Measurements from ENCODE around the gene ACTR3C.
"Not testable (repeated sequence)": the region's sequence is repeated elsewhere in the genome, so short reads cannot be mapped to it uniquely, and the experiment has no call there.

ACTR3C gene

GRCh38 chr7:150271898-150272297 lies 51.4 kb downstream of the ACTR3C start:
- DNase-seq = not testable (repeated sequence)

DNA sequence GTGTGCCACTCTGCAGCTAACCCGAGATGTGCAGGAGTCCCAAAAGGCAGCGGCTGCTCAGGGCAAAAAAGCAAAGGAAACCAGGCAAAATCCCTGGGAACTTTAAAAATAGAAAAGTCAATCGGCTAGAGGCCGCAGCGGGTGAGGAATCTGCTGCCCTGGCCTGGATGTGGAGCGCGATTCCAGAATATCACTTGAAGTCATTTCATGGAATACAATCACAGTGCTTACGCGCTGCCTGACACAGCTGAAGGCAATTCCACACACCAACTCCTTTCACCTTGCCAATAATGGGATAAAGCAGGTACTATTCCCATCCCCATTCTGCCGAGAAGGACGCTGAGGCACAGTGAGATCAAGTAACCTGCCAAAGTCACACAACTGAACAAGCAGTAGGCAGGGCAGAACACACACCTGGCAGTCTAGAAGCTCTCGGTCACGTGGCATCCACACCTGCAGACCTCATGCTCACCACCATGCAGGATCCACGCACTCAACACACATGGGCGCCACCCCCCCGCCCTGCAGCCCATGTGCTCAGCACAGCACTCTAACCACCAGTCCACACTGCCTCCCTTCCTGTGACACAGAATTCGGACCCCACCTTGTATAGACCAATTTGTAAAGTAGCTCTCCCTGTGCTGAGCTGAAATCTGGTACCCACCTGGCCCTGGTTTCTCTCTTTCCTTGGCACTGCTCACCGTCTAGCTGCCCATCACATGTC lies 53.1 kb downstream of the ACTR3C start:
- DNase-seq = not testable (repeated sequence)

DNA sequence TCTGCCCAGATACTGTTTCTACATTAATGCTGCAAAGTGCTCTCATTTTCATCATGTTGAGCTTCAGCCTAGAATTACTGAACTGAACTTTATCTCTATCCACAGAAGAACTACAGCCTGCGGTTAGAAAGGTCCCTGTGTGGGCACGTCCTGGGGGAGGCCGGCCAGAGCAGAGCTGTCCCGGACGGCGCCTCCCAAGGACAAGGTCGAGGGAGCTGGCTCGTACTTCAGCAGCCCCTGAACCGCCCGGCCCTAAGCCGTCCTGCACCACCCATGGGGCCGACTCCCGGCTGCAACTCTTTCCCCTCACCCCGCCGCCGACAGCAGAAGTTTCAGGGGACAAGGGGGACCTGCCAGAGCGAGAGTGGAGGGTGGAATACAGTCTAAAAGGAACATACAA lies 54.5 kb downstream of the ACTR3C start:
- not testable (repeated sequence) for DNase-seq

DNA sequence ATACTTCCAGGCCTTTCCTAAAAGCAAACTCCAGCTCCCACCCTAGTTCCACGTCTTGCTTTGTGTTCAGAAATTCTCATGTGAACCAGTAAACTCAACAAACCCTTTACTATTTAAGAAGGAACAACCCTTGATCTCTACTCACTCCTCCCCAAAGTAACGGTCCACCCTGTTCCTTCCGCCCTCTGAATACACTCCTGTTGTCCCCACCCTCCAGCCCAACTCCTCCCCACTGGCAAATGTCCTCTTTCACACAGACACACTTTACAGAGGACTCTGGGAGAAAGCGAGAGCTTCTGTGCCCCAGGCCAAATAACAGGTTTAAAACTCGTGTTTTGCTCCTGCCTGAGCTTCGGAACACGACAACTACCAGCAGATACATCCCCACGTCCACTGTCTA lies 55.1 kb downstream of the ACTR3C start:
- DNase-seq = not testable (repeated sequence)

- not testable (repeated sequence) for DNase-seq
These were observed 56.2 kb downstream of the ACTR3C start for GRCh38 chr7:150266953-150267665.

DNA sequence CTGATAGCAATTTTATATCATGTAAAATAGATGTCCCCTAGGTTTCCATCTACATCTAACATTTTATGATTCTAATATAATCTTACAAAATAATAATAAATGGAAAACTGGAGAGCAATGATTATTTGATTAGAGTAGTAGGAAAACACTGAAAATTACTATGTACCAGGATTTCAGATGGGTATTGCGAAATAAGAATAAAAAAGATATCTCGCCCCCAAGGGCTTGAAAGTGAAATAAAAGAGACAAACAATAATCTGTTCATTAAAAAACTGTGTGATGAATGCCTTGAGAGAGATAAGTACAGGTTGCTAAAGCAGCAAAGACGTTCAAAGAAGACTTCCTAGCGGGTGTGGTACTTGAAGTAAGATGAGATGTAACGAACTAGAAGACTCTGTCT lies 60.7 kb downstream of the ACTR3C start:
- DNase-seq = not testable (repeated sequence)

- DNase-seq = not testable (repeated sequence)
These were observed 75.6 kb downstream of the ACTR3C start for GRCh38 chr7:150247745-150248144.

DNA sequence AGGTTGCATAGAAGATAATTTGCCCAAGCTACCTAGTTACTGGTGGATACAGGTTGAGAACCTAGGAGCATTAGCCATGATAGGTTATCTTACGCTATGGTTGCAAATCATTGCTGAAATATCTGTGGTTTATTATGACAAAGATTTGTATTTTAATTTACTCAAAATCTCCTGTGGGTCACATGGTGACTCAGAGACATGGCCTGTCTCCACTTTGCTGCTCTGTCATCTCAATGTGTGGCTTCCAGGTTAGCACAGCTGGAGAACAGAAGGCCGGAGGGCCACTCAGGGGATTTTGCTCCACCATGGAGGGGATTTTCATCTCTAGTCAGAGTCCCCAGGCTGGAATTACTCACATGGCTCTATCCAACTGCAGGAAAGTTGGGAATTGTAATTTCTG lies 78.1 kb downstream of the ACTR3C start:
- not testable (repeated sequence) for DNase-seq

DNA sequence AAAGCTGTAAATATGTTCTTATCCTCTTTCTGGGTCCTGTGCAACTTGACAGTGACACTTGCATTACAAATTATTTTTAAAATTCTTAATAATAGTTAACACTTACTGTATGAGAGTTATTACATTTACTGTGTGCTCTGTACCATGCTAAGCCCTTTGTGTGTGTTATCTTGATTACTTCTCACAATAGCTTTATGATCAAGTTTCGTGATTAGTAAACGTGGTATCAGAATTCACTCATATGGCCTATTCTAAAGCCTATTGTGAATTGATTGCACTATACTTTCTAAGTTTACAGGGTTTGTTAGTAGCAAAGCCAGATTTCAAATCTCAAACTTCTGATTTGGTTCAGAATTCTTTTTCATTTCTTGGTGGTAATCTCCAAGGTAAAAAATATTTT lies 80.4 kb downstream of the ACTR3C start:
- DNase-seq = not testable (repeated sequence)

DNA sequence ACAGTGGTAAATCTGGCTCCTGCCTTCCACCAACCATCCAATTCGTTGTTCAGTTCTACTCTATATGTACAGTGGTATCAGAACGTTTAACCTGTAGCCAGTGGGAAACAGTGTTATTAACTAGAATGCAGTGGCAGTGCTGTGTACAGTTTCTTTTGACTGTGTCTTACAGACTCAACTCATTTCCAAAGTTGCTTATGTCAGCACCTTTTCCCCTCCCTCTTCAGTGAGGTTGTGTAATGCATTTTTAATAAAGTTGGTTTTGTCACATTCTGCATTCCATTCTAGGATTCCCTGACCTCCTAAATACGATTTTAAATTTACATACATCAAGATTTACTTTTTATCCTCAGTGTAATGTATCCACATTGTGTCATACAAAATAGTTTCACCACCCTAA lies 97.9 kb downstream of the ACTR3C start:
- not testable (repeated sequence) for DNase-seq

DNA sequence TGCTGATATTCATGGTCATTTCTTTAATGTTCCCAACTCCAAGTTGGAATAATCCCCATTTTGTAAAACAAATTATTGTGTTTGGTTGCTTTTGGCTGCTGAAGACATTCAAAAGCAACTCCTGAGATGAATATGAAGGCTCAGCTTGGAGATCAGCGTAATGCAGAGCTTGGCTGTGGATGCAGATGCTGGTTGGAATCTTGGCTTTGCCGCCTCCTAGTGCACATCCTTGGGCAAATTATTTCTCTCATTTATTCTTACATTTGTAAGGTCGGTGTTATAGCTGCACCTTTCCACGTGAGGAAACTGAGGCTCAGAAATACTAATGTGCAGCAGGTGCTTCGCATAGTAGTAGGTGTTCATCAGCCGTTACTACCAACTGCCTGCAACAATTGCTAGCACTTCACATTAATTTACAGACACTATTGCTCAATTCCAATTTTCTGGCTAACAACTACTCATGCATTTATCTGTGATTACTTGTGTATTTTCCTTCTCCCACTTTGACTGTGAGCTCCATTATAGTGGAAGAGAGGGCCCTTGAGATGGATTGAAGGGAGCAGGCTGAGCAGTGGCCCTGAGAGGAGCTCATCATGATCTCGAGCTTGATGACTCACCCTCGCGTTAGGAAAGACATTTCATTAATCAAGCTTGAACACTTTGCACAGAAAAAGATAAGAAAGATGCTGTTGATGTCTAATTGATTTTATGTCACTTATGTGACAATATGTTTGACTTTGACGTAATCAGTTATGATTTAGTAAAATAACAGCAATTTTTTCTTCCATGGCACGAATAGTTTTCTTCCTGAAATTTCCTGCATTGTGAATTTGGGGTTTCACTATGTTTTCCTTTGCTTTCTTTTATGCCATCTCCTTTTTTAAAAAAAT lies 101.0 kb downstream of the ACTR3C start:
- not testable (repeated sequence) for DNase-seq

DNA sequence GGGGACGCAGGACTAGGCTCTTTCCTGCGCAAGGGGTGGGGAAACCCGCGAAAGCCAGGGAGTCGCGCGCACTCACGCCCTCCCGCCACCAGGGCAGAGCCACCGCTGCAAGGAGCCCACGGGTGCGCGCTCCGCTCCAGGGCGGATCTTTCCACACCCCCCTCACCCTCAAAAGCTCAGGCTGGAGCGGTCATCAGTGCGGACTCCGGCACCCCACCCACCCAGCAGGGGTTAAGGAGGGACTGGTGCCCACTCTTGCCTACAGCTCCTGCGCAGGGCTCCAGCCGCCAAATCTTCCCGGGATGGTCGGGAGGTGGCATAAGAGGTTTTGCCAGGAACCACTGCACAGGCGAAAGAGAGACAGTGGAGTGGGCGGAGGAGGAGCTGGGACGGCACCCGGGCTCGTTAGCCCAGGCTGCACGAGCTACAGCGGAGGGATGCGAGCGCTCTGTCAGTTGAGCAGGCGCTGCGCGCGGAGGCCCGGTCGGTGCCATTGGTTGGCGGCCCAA lies 102.6 kb downstream of the ACTR3C start:
- not testable (repeated sequence) for DNase-seq

DNA sequence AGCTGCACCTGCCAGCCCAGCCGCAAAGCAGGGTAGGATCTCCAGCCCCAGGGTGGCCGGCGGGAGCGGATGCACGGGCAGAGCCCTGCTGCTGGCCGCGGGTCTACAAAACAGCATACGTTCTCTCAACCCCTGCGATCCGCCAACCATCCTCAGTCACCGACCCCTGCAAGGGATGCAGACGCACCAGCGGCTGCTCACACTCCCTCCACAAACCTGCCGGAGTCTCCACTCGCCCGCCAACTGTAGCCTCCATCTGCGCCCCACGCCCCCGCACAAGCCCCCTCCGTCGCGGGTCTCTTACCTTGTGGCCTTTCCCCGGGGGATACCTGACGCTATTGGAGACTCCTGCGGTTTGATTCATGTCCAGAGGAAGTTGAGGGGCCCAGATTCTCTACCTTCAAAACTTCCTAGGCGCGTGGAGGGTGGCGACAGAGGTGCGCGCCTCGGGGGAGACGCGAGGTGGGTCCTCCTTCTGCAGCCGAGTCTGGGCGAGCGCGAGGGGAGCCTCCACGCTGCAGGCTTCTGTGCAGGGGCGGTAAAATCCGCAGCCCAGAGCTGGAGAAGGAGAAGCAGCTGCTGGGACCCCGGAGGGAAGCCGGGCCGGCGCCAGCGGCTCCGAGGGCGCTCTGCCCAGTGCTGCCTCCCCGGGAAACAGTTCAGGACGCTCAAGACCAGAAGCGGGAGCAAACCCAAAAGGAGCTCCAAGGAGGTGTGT lies 103.2 kb downstream of the ACTR3C start:
- DNase-seq = not testable (repeated sequence)

DNA sequence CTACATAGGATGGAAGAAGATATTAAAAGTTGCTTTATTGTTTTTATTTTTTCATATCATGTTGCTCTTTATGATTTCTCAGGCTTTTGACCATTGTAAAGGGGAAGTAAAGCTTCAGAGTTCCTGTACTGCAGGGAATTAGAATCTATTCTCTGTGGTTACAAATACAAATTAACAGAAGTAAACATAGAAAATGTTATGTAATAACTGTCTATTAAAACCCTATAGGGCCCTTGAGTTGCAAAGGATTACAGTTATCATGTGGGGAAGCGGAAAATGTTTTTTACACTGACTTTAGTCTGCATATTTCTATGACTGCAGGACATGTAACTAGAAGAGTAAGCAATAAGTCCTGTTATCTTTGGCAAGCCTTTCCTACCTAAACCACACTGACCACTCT lies 116.5 kb downstream of the ACTR3C start:
- DNase-seq = not testable (repeated sequence)

DNA sequence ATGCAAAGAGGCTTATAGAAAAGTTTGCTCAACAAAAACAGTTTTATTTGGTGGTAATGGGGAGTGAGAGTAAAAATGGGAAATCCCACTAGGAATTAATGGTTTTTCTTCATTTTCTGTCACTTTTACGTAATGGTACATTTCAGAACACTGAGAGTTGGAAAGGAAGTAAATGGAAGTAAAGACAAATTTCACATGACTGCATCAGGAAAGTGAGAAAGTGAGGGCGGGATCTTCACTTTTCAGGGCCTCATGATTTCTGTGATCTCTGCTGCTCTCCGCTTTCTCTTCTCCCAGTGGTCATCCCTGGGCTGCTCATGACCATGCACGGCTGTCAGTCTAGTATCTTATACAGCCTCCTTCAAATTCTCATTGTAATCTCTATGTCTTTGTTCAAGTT lies 117.5 kb downstream of the ACTR3C start:
- DNase-seq = not testable (repeated sequence)

GRCh38 chr7:150204577-150204976 lies 118.8 kb downstream of the ACTR3C start:
- DNase-seq = not testable (repeated sequence)

- not testable (repeated sequence) for DNase-seq
These were observed 120.5 kb downstream of the ACTR3C start for GRCh38 chr7:150202894-150203293.

All from stimulated activated CD4-positive, alpha-beta T cell treated with anti-CD3 and anti-CD28 coated beads, Interleukin-4, amount 100 ng/mL, for 24 hours (primary cell).